ENCODE data around the gene KNDC1. TPM values are rescaled to one million over a fixed set of nuclear protein-coding genes. Genes with fewer than 3 reads are reported as not detected.
A peak's percentile ranks its signal among the peaks of the same experiment; 100 is the strongest.

Gene KNDC1
- total and polyA plus RNA-seq, 2 of the 4 experiments (the other 2 are of a cell fraction) = 0.18 to 1.1 TPM

DNA sequence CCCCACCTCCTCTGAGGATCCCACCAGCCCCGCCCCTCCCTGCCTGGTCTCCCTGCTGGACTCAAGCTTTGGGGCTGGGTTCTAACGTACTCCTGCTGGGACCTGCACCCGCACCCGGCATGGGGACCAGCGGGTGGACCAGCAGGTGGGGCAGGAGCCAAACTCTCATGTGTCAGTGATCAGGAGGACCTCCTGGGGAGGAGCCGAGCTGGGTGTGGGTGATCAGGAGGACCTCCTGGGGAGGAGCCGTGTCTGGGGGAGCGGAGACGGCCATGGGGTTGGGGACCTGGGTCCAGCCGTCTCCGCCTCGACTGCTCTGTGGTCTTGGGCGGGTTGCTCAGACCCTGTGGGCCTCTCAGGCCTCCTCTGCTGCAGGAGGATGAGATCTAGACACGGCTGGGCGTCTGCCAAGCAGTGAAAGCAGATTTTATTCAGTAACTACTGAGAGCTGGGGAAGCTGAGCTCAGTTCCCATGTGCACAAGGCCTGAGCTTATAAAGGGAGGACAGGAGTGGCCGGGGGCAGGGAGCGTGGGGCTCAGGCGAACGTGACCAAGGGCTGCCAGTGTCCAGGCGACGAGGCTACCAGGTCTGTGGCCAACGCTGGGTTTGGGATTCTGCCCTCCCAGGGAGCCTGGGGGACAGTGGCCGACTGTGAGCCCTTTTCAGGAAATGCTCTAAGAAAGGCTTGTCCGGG, 36.3 kb downstream of the KNDC1 start:
- no peaks in the 10 kb centered on the region for H3K27me3 ChIP-seq (ENCODE audit: control insufficient read depth, insufficient read depth, low read length)
- intact Hi-C loops (cut with micrococcal nuclease) (no loop called here), dilution Hi-C loops (cut with HindIII; ENCODE audit: low sequenced_read_pairs, unreplicated experiment) (no loop called here), in situ Hi-C loops (cut with MboI; ENCODE audit: low sequenced_read_pairs) (no loop called here)
- BruUV-seq (replicated peaks) = no TSS peak
- no peak overlapping the region for H3K4me3 ChIP-seq (ENCODE audit: insufficient read depth, low read depth, low read length)
- H2AFZ ChIP-seq (replicated peaks; ENCODE audit: low read length, poor library complexity) = no peak overlapping the region
- H3K56ac ChIP-seq (ENCODE audit: extremely low read depth, insufficient read depth, low read length) = no peak overlapping the region
- peaks cover 4% of the 10 kb centered on the region; the same call in 1 of the 2 replicates for H3K9me3 ChIP-seq (ENCODE audit: control insufficient read depth, insufficient read depth, low read length)
- no peak overlapping the region for H3K4ac ChIP-seq (ENCODE audit: low read depth, low read length)
- H2AK9ac ChIP-seq (replicated peaks; ENCODE audit: low read depth, low read length, poor library complexity) = no peak overlapping the region
- POLR2A ChIA-PET (ENCODE audit: unreplicated experiment) = no interaction called here
- no peak overlapping the region for H3K9ac ChIP-seq (ENCODE audit: low read depth, low read length)
- no peak overlapping the region for H2AK5ac ChIP-seq (ENCODE audit: low read depth, low read length)
- no peaks in the 10 kb centered on the region for H4K20me1 ChIP-seq (ENCODE audit: insufficient read depth, low read length)
- ATAC-seq (ENCODE audit: low read depth) (peak; percentile 32; the same call in 1 of the 2 replicates), DNase-seq (no peak)
- H3K27ac ChIP-seq (ENCODE audit: insufficient read depth, low read length) = no peak overlapping the region
- no peaks in the 10 kb centered on the region for H3K79me1 ChIP-seq (ENCODE audit: low read depth in 1 of 2, low read length in 2 of 2)
- no peak overlapping the region for H2BK20ac ChIP-seq (ENCODE audit: low read depth, low read length)
- H3K23ac ChIP-seq (ENCODE audit: low read depth, low read length) = no peak overlapping the region
- H3K14ac ChIP-seq (replicated peaks; ENCODE audit: low read depth, low read length) = no peak overlapping the region
- no peaks in the 10 kb centered on the region for H3K36me3 ChIP-seq (ENCODE audit: control insufficient read depth, insufficient read depth, low read length)
- no peaks in the 10 kb centered on the region for H3K9me1 ChIP-seq (ENCODE audit: insufficient read depth, low read length)
- H4K91ac ChIP-seq (ENCODE audit: insufficient read depth, low read depth, low read length) = no peak overlapping the region
- H2BK5ac ChIP-seq (ENCODE audit: low read depth, low read length, poor library complexity, severe bottlenecking) = no peak overlapping the region
- H3K4me2 ChIP-seq (ENCODE audit: low read depth, low read length) = no peak overlapping the region
- no peaks in the 10 kb centered on the region for H3K4me1 ChIP-seq (ENCODE audit: control insufficient read depth, insufficient read depth, low read length)
- H3K18ac ChIP-seq (ENCODE audit: low read depth, low read length) = no peak overlapping the region
- no peak overlapping the region for H2BK120ac ChIP-seq (ENCODE audit: low read depth, low read length)
- H4K5ac ChIP-seq (ENCODE audit: low read depth, low read length) = no peak overlapping the region
- CTCF ChIA-PET = no interaction called here
- WGBS, 2 experiments (ENCODE audit: extremely low coverage in 2 of 2, insufficient read length in 1 of 2) = 52% methylated on average over 10 of the region's 24 CpGs; no CpG with 5 or more reads in 1 of the 2 experiments
- TF ChIP-seq MAFK (IDR thresholded peaks at IDR 0.05; ENCODE audit: low read depth, low read length) (no peak), POLR2A (IDR thresholded peaks at IDR 0.05; ENCODE audit: low read depth, low read length) (no peak), CHD1 (IDR thresholded peaks at IDR 0.05; ENCODE audit: low read depth, low read length) (no peak), CEBPB (IDR thresholded peaks at IDR 0.05; ENCODE audit: low read depth, low read length) (no peak), CTCF (conservative IDR thresholded peaks at IDR 0.05; ENCODE audit: low read depth, low read length) (no peak), RAD21 (IDR thresholded peaks at IDR 0.05; ENCODE audit: low read length) (no peak), FOS (IDR thresholded peaks at IDR 0.05; ENCODE audit: low read depth, low read length) (no peak), MXI1 (IDR thresholded peaks at IDR 0.05; ENCODE audit: borderline replicate concordance, low read depth, low read length) (no peak), SMC3 (IDR thresholded peaks at IDR 0.05; ENCODE audit: low read depth, low read length) (no peak), RFX5 (IDR thresholded peaks at IDR 0.05; ENCODE audit: low read depth, low read length) (no peak), NFE2L2 (IDR thresholded peaks at IDR 0.05; ENCODE audit: low read depth, low read length) (no peak), RCOR1 (IDR thresholded peaks at IDR 0.05; ENCODE audit: insufficient replicate concordance, low read length) (no peak), BHLHE40 (IDR thresholded peaks at IDR 0.05; ENCODE audit: low read depth, low read length) (no peak), MAZ (IDR thresholded peaks at IDR 0.05; ENCODE audit: borderline replicate concordance, low read depth, low read length) (no peak)
- TF ChIP-seq, protein P1, sequence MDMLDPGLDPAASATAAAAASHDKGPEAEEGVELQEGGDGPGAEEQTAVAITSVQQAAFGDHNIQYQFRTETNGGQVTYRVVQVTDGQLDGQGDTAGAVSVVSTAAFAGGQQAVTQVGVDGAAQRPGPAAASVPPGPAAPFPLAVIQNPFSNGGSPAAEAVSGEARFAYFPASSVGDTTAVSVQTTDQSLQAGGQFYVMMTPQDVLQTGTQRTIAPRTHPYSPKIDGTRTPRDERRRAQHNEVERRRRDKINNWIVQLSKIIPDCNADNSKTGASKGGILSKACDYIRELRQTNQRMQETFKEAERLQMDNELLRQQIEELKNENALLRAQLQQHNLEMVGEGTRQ (IDR thresholded peaks at IDR 0.05; ENCODE audit: low read depth, low read length) = no peak
- TF ChIP-seq, protein P2, sequence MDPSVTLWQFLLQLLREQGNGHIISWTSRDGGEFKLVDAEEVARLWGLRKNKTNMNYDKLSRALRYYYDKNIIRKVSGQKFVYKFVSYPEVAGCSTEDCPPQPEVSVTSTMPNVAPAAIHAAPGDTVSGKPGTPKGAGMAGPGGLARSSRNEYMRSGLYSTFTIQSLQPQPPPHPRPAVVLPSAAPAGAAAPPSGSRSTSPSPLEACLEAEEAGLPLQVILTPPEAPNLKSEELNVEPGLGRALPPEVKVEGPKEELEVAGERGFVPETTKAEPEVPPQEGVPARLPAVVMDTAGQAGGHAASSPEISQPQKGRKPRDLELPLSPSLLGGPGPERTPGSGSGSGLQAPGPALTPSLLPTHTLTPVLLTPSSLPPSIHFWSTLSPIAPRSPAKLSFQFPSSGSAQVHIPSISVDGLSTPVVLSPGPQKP (IDR thresholded peaks at IDR 0.05; ENCODE audit: borderline replicate concordance, low read depth, low read length) = no peak
- no peak overlapping the region for H2BK15ac ChIP-seq (ENCODE audit: low read depth, low read length)
- no peak overlapping the region for H4K8ac ChIP-seq (ENCODE audit: low read depth in 2 of 2, low read length in 2 of 2)
